ENCODE results near the gene TRAF3.

Gene TRAF3

GRCh38 chr14:102905116-102906108, 128.2 kb downstream of the TRAF3 start:
- Histone ChIP-seq H3K36me3 (ENCODE audit: control insufficient read depth, low read depth, low read length) (peaks cover 3% of the 10 kb centered on the region), H3K4me1 (ENCODE audit: control insufficient read depth, low read depth, low read length) (no peaks in the 10 kb centered on the region), H3K9me3 (ENCODE audit: control insufficient read depth, low read depth, low read length) (no peaks in the 10 kb centered on the region)

GRCh38 chr14:102906616-102907302, 129.5 kb downstream of the TRAF3 start:
- H3K4me3 ChIP-seq (ENCODE audit: low read length): no peak overlapping the region
- H3K27ac ChIP-seq (ENCODE audit: low read length): no peak overlapping the region
- no peaks in the 10 kb centered on the region for H3K27me3 ChIP-seq (ENCODE audit: control insufficient read depth, insufficient read depth, low read length)
- H3K36me3 ChIP-seq (ENCODE audit: control insufficient read depth, low read depth, low read length): peaks cover 3% of the 10 kb centered on the region
- H3K9me3 ChIP-seq (ENCODE audit: control insufficient read depth, low read depth, low read length): no peaks in the 10 kb centered on the region
- H3K4me1 ChIP-seq (ENCODE audit: control insufficient read depth, low read depth, low read length): no peaks in the 10 kb centered on the region
- no peak overlapping the region for H3K9ac ChIP-seq (ENCODE audit: low read length)

More at GRCh38 chr14:102905116-102906108, 128.2 kb downstream of the TRAF3 start:
- Histone ChIP-seq H3K27ac (ENCODE audit: low read length) (no peak overlapping the region), H3K27me3 (ENCODE audit: control insufficient read depth, insufficient read depth, low read length) (no peaks in the 10 kb centered on the region), H3K4me3 (ENCODE audit: low read length) (no peak overlapping the region), H3K9ac (ENCODE audit: low read length) (no peak overlapping the region)

GRCh38 chr14:102907303-102907844, 130.1 kb downstream of the TRAF3 start:
- Histone ChIP-seq H3K9me3 (ENCODE audit: control insufficient read depth, low read depth, low read length) (no peaks in the 10 kb centered on the region), H3K9ac (ENCODE audit: low read length) (no peak overlapping the region), H3K36me3 (ENCODE audit: control insufficient read depth, low read depth, low read length) (peaks cover 3% of the 10 kb centered on the region)

GRCh38 chr14:102907980-102908730, 130.9 kb downstream of the TRAF3 start:
- no peak overlapping the region for H3K9ac ChIP-seq (ENCODE audit: low read length)
- no peak overlapping the region for H3K27ac ChIP-seq (ENCODE audit: low read length)
- H3K4me1 ChIP-seq (ENCODE audit: control insufficient read depth, low read depth, low read length): no peaks in the 10 kb centered on the region
- no peak overlapping the region for H3K4me3 ChIP-seq (ENCODE audit: low read length)
- peaks cover 3% of the 10 kb centered on the region for H3K36me3 ChIP-seq (ENCODE audit: control insufficient read depth, low read depth, low read length)
- no peaks in the 10 kb centered on the region for H3K9me3 ChIP-seq (ENCODE audit: control insufficient read depth, low read depth, low read length)
- no peaks in the 10 kb centered on the region for H3K27me3 ChIP-seq (ENCODE audit: control insufficient read depth, insufficient read depth, low read length)

More at GRCh38 chr14:102907303-102907844, 130.1 kb downstream of the TRAF3 start:
- Histone ChIP-seq H3K4me3 (ENCODE audit: low read length) (no peak overlapping the region), H3K4me1 (ENCODE audit: control insufficient read depth, low read depth, low read length) (no peaks in the 10 kb centered on the region), H3K27me3 (ENCODE audit: control insufficient read depth, insufficient read depth, low read length) (no peaks in the 10 kb centered on the region), H3K27ac (ENCODE audit: low read length) (no peak overlapping the region)

GRCh38 chr14:102908766-102909455, 131.7 kb downstream of the TRAF3 start:
- H3K27me3 ChIP-seq (ENCODE audit: control insufficient read depth, insufficient read depth, low read length): no peaks in the 10 kb centered on the region
- no peak overlapping the region for H3K4me3 ChIP-seq (ENCODE audit: low read length)
- H3K36me3 ChIP-seq (ENCODE audit: control insufficient read depth, low read depth, low read length): peaks cover 3% of the 10 kb centered on the region
- no peak overlapping the region for H3K9ac ChIP-seq (ENCODE audit: low read length)
- H3K27ac ChIP-seq (ENCODE audit: low read length): no peak overlapping the region
- H3K9me3 ChIP-seq (ENCODE audit: control insufficient read depth, low read depth, low read length): no peaks in the 10 kb centered on the region
- H3K4me1 ChIP-seq (ENCODE audit: control insufficient read depth, low read depth, low read length): no peaks in the 10 kb centered on the region

GRCh38 chr14:102909462-102909861, 132.2 kb downstream of the TRAF3 start:
- Histone ChIP-seq H3K4me1 (ENCODE audit: control insufficient read depth, low read depth, low read length) (no peaks in the 10 kb centered on the region), H3K27me3 (ENCODE audit: control insufficient read depth, insufficient read depth, low read length) (no peaks in the 10 kb centered on the region), H3K27ac (ENCODE audit: low read length) (no peak overlapping the region), H3K36me3 (ENCODE audit: control insufficient read depth, low read depth, low read length) (peaks cover 3% of the 10 kb centered on the region), H3K9me3 (ENCODE audit: control insufficient read depth, low read depth, low read length) (no peaks in the 10 kb centered on the region), H3K9ac (ENCODE audit: low read length) (no peak overlapping the region), H3K4me3 (ENCODE audit: low read length) (no peak overlapping the region)

- no peak overlapping the region for H3K4me3 ChIP-seq (ENCODE audit: low read length)
- H3K27me3 ChIP-seq (ENCODE audit: control insufficient read depth, insufficient read depth, low read length): no peaks in the 10 kb centered on the region
- H3K27ac ChIP-seq (ENCODE audit: low read length): no peak overlapping the region
- H3K9me3 ChIP-seq (ENCODE audit: control insufficient read depth, low read depth, low read length): no peaks in the 10 kb centered on the region
- H3K9ac ChIP-seq (ENCODE audit: low read length): no peak overlapping the region
- peaks cover 3% of the 10 kb centered on the region for H3K36me3 ChIP-seq (ENCODE audit: control insufficient read depth, low read depth, low read length)
- H3K4me1 ChIP-seq (ENCODE audit: control insufficient read depth, low read depth, low read length): no peaks in the 10 kb centered on the region
These were observed 132.7 kb downstream of the TRAF3 start for GRCh38 chr14:102909911-102910310.

- no peaks in the 10 kb centered on the region for H3K27me3 ChIP-seq (ENCODE audit: control insufficient read depth, insufficient read depth, low read length)
- no peak overlapping the region for H3K9ac ChIP-seq (ENCODE audit: low read length)
- no peaks in the 10 kb centered on the region for H3K9me3 ChIP-seq (ENCODE audit: control insufficient read depth, low read depth, low read length)
- H3K36me3 ChIP-seq (ENCODE audit: control insufficient read depth, low read depth, low read length): peaks cover 3% of the 10 kb centered on the region
- H3K27ac ChIP-seq (ENCODE audit: low read length): no peak overlapping the region
- H3K4me1 ChIP-seq (ENCODE audit: control insufficient read depth, low read depth, low read length): no peaks in the 10 kb centered on the region
- H3K4me3 ChIP-seq (ENCODE audit: low read length): no peak overlapping the region
These were observed 133.2 kb downstream of the TRAF3 start for GRCh38 chr14:102910442-102910841.

GRCh38 chr14:102911541-102911951, 134.3 kb downstream of the TRAF3 start:
- no peaks in the 10 kb centered on the region for H3K27me3 ChIP-seq (ENCODE audit: control insufficient read depth, insufficient read depth, low read length)
- no peaks in the 10 kb centered on the region for H3K36me3 ChIP-seq (ENCODE audit: control insufficient read depth, low read depth, low read length)
- H3K4me3 ChIP-seq (ENCODE audit: low read length): no peak overlapping the region
- H3K4me1 ChIP-seq (ENCODE audit: control insufficient read depth, low read depth, low read length): no peaks in the 10 kb centered on the region
- no peak overlapping the region for H3K27ac ChIP-seq (ENCODE audit: low read length)
- H3K9ac ChIP-seq (ENCODE audit: low read length): no peak overlapping the region
- no peaks in the 10 kb centered on the region for H3K9me3 ChIP-seq (ENCODE audit: control insufficient read depth, low read depth, low read length)

- Histone ChIP-seq H3K27ac (ENCODE audit: low read length) (no peak overlapping the region), H3K36me3 (ENCODE audit: control insufficient read depth, low read depth, low read length) (no peaks in the 10 kb centered on the region), H3K9ac (ENCODE audit: low read length) (no peak overlapping the region), H3K9me3 (ENCODE audit: control insufficient read depth, low read depth, low read length) (no peaks in the 10 kb centered on the region), H3K27me3 (ENCODE audit: control insufficient read depth, insufficient read depth, low read length) (no peaks in the 10 kb centered on the region), H3K4me3 (ENCODE audit: low read length) (no peak overlapping the region), H3K4me1 (ENCODE audit: control insufficient read depth, low read depth, low read length) (no peaks in the 10 kb centered on the region)
These were observed 134.9 kb downstream of the TRAF3 start for GRCh38 chr14:102911991-102912761.

Measured in iPS-18a (cell line).